Stimulated activated CD4-positive, alpha-beta T cell treated with anti-CD3 and anti-CD28 coated beads, Interleukin-15, amount 100 ng/mL, for 24 hours (primary cell): ENCODE results near the gene DYNLRB1.
A peak's percentile ranks its signal among the peaks of the same experiment; 100 is the strongest.

Experiments used
- DNase-seq: peaks from one replicate; pipeline ENCODE4 v3.0.0-alpha.2; 2020

The DYNLRB1 gene

GRCh38 chr20:34559311-34560140 lies 43.3 kb downstream of the DYNLRB1 start:
- DNase-seq, result peak; percentile 17

GRCh38 chr20:34560141-34560523 lies 43.9 kb downstream of the DYNLRB1 start:
- DNase-seq, result no peak

GRCh38 chr20:34560614-34561013 lies 44.4 kb downstream of the DYNLRB1 start:
- no peak for DNase-seq

- no peak for DNase-seq
Observed at GRCh38 chr20:34561661-34562060, 45.4 kb downstream of the DYNLRB1 start.

GRCh38 chr20:34562641-34563040 lies 46.4 kb downstream of the DYNLRB1 start:
- peak; percentile 18 for DNase-seq

GRCh38 chr20:34564833-34565232 lies 48.6 kb downstream of the DYNLRB1 start:
- no peak for DNase-seq

GRCh38 chr20:34566978-34567891 lies 51.0 kb downstream of the DYNLRB1 start:
- DNase-seq, result no peak

- no peak for DNase-seq
Observed at GRCh38 chr20:34567892-34568865, 52.0 kb downstream of the DYNLRB1 start.

- DNase-seq, result no peak
Observed at GRCh38 chr20:34569598-34569997, 53.4 kb downstream of the DYNLRB1 start.

GRCh38 chr20:34570859-34571306 lies 54.7 kb downstream of the DYNLRB1 start:
- peak; percentile 13 for DNase-seq

GRCh38 chr20:34571753-34572152 lies 55.5 kb downstream of the DYNLRB1 start:
- no peak for DNase-seq

- DNase-seq, result no peak
Observed at GRCh38 chr20:34573541-34574300, 57.5 kb downstream of the DYNLRB1 start.

- DNase-seq, result no peak
Observed at GRCh38 chr20:34574426-34574825, 58.2 kb downstream of the DYNLRB1 start.

- no peak for DNase-seq
Observed at GRCh38 chr20:34574861-34575260, 58.6 kb downstream of the DYNLRB1 start.

- no peak for DNase-seq
Observed at GRCh38 chr20:34575271-34575670, 59.0 kb downstream of the DYNLRB1 start.

GRCh38 chr20:34575756-34576155 lies 59.5 kb downstream of the DYNLRB1 start:
- DNase-seq, result no peak

- no peak for DNase-seq
Observed at GRCh38 chr20:34577061-34577460, 60.8 kb downstream of the DYNLRB1 start.

GRCh38 chr20:34578025-34578424 lies 61.8 kb downstream of the DYNLRB1 start:
- no peak for DNase-seq

GRCh38 chr20:34578521-34578920 lies 62.3 kb downstream of the DYNLRB1 start:
- DNase-seq, result no peak

GRCh38 chr20:34579191-34579978 lies 63.2 kb downstream of the DYNLRB1 start:
- no peak for DNase-seq
